ENCODE measurements around the gene SNRPB.

- TF ChIP-seq, protein P1, sequence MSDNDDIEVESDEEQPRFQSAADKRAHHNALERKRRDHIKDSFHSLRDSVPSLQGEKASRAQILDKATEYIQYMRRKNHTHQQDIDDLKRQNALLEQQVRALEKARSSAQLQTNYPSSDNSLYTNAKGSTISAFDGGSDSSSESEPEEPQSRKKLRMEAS (IDR thresholded peaks at IDR 0.05; ENCODE audit: insufficient read depth, insufficient read length) = no peak
- no peak for TF ChIP-seq FOS (IDR thresholded peaks at IDR 0.05; ENCODE audit: borderline replicate concordance, insufficient read depth, low read length)
- TF ChIP-seq CTCF (IDR thresholded peaks at IDR 0.05; ENCODE audit: extremely low read depth in 1 of 2, insufficient read depth in 1 of 2, low read depth in 1 of 2, low read length in 2 of 2) = no peak
- TF ChIP-seq MYC (IDR thresholded peaks at IDR 0.05; ENCODE audit: low read depth, low read length) = no peak
- TF ChIP-seq POLR2A (IDR thresholded peaks at IDR 0.05; ENCODE audit: low read depth, low read length) = no peak
- TF ChIP-seq EZH2 (IDR thresholded peaks at IDR 0.05; ENCODE audit: borderline replicate concordance, low read depth, low read length, severe bottlenecking) = no peak
These were observed 11.6 kb downstream of the SNRPB start for GRCh38 chr20:2458919-2459499.

Data from endothelial cell of umbilical vein (primary cell).